Endothelial cell of umbilical vein (primary cell): ENCODE results near the gene PCSK9. TPM values are rescaled to one million over a fixed set of nuclear protein-coding genes. Genes with fewer than 3 reads are reported as not detected.

Source experiments
- BruUV-seq: library from RNA; stranded (reverse); fragments of 400-500 nt; replicated peaks from 2 replicates; lab custom pipeline; 2021; lab: Mats Ljungman, UMichigan
- CTCF ChIA-PET: fragments of 300-600, 350-600 bp; sonication (Branson Sonifier 250); formaldehyde crosslinking; loops from one replicate; lab custom pipeline; 2021; ENCODE audit warnings: antibody characterized with exemption, inconsistent platforms; lab: Charles Lee
- POLR2A ChIA-PET: fragments of 300-600, 350-600 bp; sonication (Branson Sonifier 250); formaldehyde crosslinking; loops from one replicate; lab custom pipeline; 2021; ENCODE audit warnings: antibody characterized with exemption, inconsistent platforms; lab: Charles Lee
- DNase-seq: peaks from one replicate; pipeline ENCODE4 v3.0.0-alpha.2; 2011; ENCODE audit warnings: low read depth, low spot score
- FAIRE-seq: peaks from 2 replicates; lab custom pipeline; 2011; peaks lifted over from hg19 to GRCh38; lab: Jason Lieb, UNC
- H2AFZ ChIP-seq: 2 replicates; pipeline ENCODE4 v1.6.0; 2012; ENCODE audit warnings: low read depth, low read length, control low read depth, inconsistent platforms
- H3K27ac ChIP-seq: 2 replicates; pipeline ENCODE4 v1.5.1; 2011; ENCODE audit warnings: low read depth, mild to moderate bottlenecking, control low read depth, low read length, moderate library complexity; ENCODE audit not compliant: insufficient read depth
- H3K27me3 ChIP-seq, 2 experiments: 2 replicates each; pipeline versions ENCODE4 v1.6.0 to v1.6.1; 2011; ENCODE audit warnings: low read length in 2 of 2, mixed read lengths in 1 of 2; ENCODE audit not compliant: control insufficient read depth in 2 of 2, insufficient read depth in 2 of 2
- H3K36me3 ChIP-seq, 2 experiments: 2 replicates in 1 of 2; 3 replicates in 1 of 2; pipeline ENCODE4 v1.5.1; 2011; ENCODE audit warnings: low read length in 2 of 2, mild to moderate bottlenecking in 1 of 2, moderate library complexity in 1 of 2; ENCODE audit not compliant: control insufficient read depth in 2 of 2, insufficient read depth in 2 of 2; ENCODE audit errors: extremely low read depth in 1 of 2
- H3K4me1 ChIP-seq: 3 replicates; pipeline ENCODE4 v1.5.1; 2011; ENCODE audit warnings: mild to moderate bottlenecking, low read length; ENCODE audit not compliant: control insufficient read depth, insufficient read depth; ENCODE audit errors: extremely low read depth
- H3K4me2 ChIP-seq: 2 replicates; pipeline ENCODE4 v1.6.1; 2011; ENCODE audit warnings: low read length, control low read depth, mixed read lengths; ENCODE audit not compliant: insufficient read depth
- H3K4me3 ChIP-seq, 3 experiments: fragments of 200-600 bp in 1 of 3; sonication (generic), shearing (Covaris generic) in 1 of 3; replicated peaks in 1 of 3; 2 replicates each; pipeline ENCODE4 v1.5.1; 2011 to 2016; ENCODE audit warnings: control low read depth in 3 of 3, low read length in 3 of 3, mild to moderate bottlenecking in 2 of 3, inconsistent platforms in 1 of 3, low read depth in 1 of 3, moderate library complexity in 1 of 3; ENCODE audit not compliant: insufficient read depth in 1 of 3
- H3K79me2 ChIP-seq: 2 replicates; pipeline ENCODE4 v1.6.0; 2012; ENCODE audit warnings: low read length, inconsistent platforms; ENCODE audit not compliant: control insufficient read depth, insufficient read depth
- H3K9ac ChIP-seq: replicated peaks from 2 replicates; pipeline ENCODE3; 2011; ENCODE audit warnings: low read length, control low read depth; ENCODE audit not compliant: insufficient read depth; ENCODE audit errors: extremely low read depth
- H3K9me1 ChIP-seq: replicated peaks from 3 replicates; pipeline ENCODE4 v1.6.0; 2011; ENCODE audit warnings: mild to moderate bottlenecking, low read length; ENCODE audit not compliant: control insufficient read depth, insufficient read depth; ENCODE audit errors: extremely low read depth
- H3K9me3 ChIP-seq: replicated peaks from 2 replicates; pipeline ENCODE4 v1.5.1; 2012; ENCODE audit warnings: low read length, inconsistent platforms; ENCODE audit not compliant: control insufficient read depth, insufficient read depth
- H4K20me1 ChIP-seq: replicated peaks from 2 replicates; pipeline ENCODE3; 2011; ENCODE audit warnings: mild to moderate bottlenecking, low read length; ENCODE audit not compliant: control insufficient read depth, insufficient read depth; ENCODE audit errors: extremely low read depth
- CTCF ChIP-seq, 2 donors: IDR thresholded peaks; 1 replicate in 1 of 2; 2 replicates in 1 of 2; pipeline ENCODE4 v1.5.1; 2011; ENCODE audit warnings: low read length in 2 of 2, mild to moderate bottlenecking in 2 of 2, moderate library complexity in 2 of 2, control low read depth in 1 of 2, inconsistent platforms in 1 of 2, low read depth in 1 of 2; ENCODE audit not compliant: insufficient read depth in 1 of 2; ENCODE audit errors: extremely low read depth in 1 of 2
- EZH2 ChIP-seq: IDR thresholded peaks from 2 replicates; pipeline ENCODE4 v1.6.1; 2012; ENCODE audit warnings: borderline replicate concordance, low read depth, mild to moderate bottlenecking, moderate library complexity, low read length, inconsistent platforms; ENCODE audit not compliant: severe bottlenecking
- FOS ChIP-seq: IDR thresholded peaks from 2 replicates; pipeline ENCODE4 v1.6.1; 2011; ENCODE audit warnings: mild to moderate bottlenecking, low read length, moderate library complexity, borderline replicate concordance; ENCODE audit not compliant: insufficient read depth
- GATA2 ChIP-seq: IDR thresholded peaks from 2 replicates; pipeline ENCODE4 v1.7.0; 2011; ENCODE audit warnings: low read depth, mild to moderate bottlenecking, moderate library complexity, mixed read lengths, low read length; ENCODE audit not compliant: insufficient read length, insufficient read depth
- MAX ChIP-seq: IDR thresholded peaks from 2 replicates; pipeline ENCODE4 v1.6.1; 2011; ENCODE audit not compliant: insufficient read depth, insufficient read length
- POLR2A ChIP-seq: IDR thresholded peaks from 2 replicates; pipeline ENCODE4 v1.6.1; 2012; ENCODE audit warnings: low read depth, mild to moderate bottlenecking, control low read depth, low read length
- POLR2AphosphoS5 ChIP-seq: IDR thresholded peaks from 2 replicates; pipeline ENCODE4 v1.6.1; 2012; ENCODE audit warnings: low read depth, mild to moderate bottlenecking, control low read depth, low read length, moderate library complexity; ENCODE audit not compliant: insufficient read depth
- dilution Hi-C: fragments of 300-500 bp; cut with MboI; formaldehyde crosslinking; loops from one replicate; pipeline ENCODE4 v1.15.0; 2019; ENCODE audit warnings: low sequenced_read_pairs; ENCODE audit not compliant: extremely low pct_ligation_motif_present
- intact Hi-C: fragments of 100-400 bp; cut with micrococcal nuclease; formaldehyde crosslinking; loops from one replicate; pipeline ENCODE4 v1.10.0; 2022
- polyA plus RNA-seq, 4 experiments: library from polyadenylated mRNA; depleted of rRNA in 3 of 4; stranded (reverse) in 3 of 4; unstranded in 1 of 4; fragments of >200 nt; gene quantifications; 2 replicates each; pipeline versions ENCODE4 v1.2.1 to v1.2.3, GENCODE V29; 2011 to 2012; ENCODE audit warnings: missing spikeins in 1 of 4
- total RNA-seq: library from RNA; stranded (reverse); gene quantifications from 2 replicates; pipeline ENCODE4 v1.2.3, GENCODE V29; 2021

Gene PCSK9
- total and polyA plus RNA-seq, 2 donors (not counting 3 experiments of a cell fraction or from before 2014, with no cell fraction given) = 0.17 to 0.35 TPM

GRCh38 chr1:55055951-55056631, 16.7 kb downstream of the PCSK9 start:
- intact Hi-C loops = no loop called here
- CTCF ChIA-PET = no interaction called here
- H3K9me3 ChIP-seq = no peaks in the 10 kb centered on the region
- no peak overlapping the region for H3K27ac ChIP-seq
- no peak overlapping the region for H3K4me3 ChIP-seq
- H2AFZ ChIP-seq = no peak overlapping the region
- H3K79me2 ChIP-seq = no peaks in the 10 kb centered on the region
- dilution Hi-C loops = no loop called here
- no peak for TF ChIP-seq GATA2
- TF ChIP-seq POLR2AphosphoS5 = no peak
- no peak for TF ChIP-seq POLR2A
- no peak for TF ChIP-seq MAX
- TF ChIP-seq EZH2 = no peak
- no peak for TF ChIP-seq FOS
- TF ChIP-seq CTCF (IDR thresholded peaks at IDR 0.05; ENCODE audit: extremely low read depth in 1 of 2, insufficient read depth in 1 of 2, low read depth in 1 of 2, low read length in 2 of 2) = no peak
- DNase-seq (no peak), FAIRE-seq (no peak)
- no peaks in the 10 kb centered on the region for H4K20me1 ChIP-seq
- no TSS peak for BruUV-seq
- H3K36me3 ChIP-seq = no peaks in the 10 kb centered on the region
- no peaks in the 10 kb centered on the region for H3K4me1 ChIP-seq
- H3K4me2 ChIP-seq = no peak overlapping the region
- no peaks in the 10 kb centered on the region for H3K27me3 ChIP-seq
- H3K9ac ChIP-seq = no peak overlapping the region
- H3K9me1 ChIP-seq = no peaks in the 10 kb centered on the region
- POLR2A ChIA-PET = no interaction called here
